ENCODE results near the gene BAAT.

The BAAT gene

GRCh38 chr9:101398930-101399642 is 14.3 kb upstream of the BAAT start:
- DNase-seq, result peak in 16 of 51 donors; percentile 8 to 71 (median 56)

- DNase-seq, result peak; percentile 62 to 100 (median 98)
Measured at GRCh38 chr9:101398068-101398929, 13.5 kb upstream of the BAAT start, which contains the start of the genes MRPL50 and ZNF189. Gene MRPL50, minus strand, starts transcription at chr9:101398618. Its CDS starts 26 bp downstream, at chr9:101398592. Gene ZNF189, plus strand, starts transcription at chr9:101398851. Its CDS starts 306 bp downstream, at chr9:101399157.

DNA sequence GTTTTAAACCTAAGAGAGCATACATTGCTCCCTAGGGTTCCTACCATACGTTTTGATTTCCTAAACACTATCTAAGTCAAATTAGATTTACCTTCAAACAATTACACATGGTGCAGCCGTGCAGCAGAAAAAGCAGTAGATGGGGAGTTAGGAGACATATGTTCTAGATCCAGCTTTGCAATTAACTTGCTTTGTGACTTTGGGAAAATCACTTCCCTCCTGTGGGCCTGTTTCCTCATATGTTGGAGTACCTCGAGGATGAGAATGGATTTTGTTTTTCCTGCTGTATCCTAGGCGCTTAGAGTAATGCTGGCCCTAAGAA is 12.9 kb upstream of the BAAT start:
- peak in 1 of 51 donors; percentile 21 for DNase-seq

DNA sequence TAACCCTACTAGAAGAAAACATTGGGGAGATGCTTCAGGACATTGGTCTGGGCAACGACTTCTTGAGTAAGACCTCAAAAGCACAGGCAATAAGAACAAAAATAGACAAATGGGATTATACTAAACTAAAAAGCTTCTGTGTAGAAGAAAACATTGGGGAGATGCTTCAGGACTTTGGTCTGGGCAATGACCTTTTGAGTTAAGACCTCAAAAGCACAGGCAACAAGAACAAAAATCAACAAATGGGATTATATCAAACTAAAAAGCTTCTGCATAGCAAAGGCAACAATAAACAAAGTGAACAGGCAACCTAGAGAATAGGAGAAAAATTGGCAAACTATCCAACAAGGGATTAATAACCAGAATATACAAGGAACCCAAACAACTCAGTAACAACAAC is 9.9 kb upstream of the BAAT start:
- DNase-seq, result no peak

- DNase-seq, result no peak
Measured at GRCh38 chr9:101393135-101393534, 8.3 kb upstream of the BAAT start.

DNA sequence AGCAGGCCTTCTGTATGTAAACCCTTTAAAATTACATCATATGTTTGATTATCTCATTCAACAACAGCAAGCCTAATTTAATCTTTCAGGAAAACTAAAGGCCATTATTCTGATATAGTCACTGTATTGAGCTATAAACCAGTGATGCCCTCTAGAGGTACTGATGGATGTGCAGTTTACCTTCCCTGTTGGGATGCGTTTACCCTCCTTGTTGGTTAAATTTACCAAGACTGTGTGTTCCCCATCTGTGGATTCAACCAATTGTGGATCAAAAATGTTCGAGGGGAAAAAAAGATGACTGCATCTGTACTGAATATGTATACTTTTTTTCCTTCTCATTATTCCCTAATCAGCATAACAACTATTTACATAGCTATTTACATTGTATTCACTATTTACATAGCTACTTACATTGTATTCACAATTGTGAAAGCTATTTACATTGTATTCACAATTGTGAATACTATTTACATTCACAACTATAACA is 3.7 kb upstream of the BAAT start:
- peak in 2 of 51 donors; percentile 4 to 42 for DNase-seq

GRCh38 chr9:101387871-101388506 is 3.2 kb upstream of the BAAT start:
- DNase-seq, result peak in 1 of 51 donors; percentile 65

GRCh38 chr9:101383361-101383760 is 1.4 kb downstream of the BAAT start:
- no peak for DNase-seq

GRCh38 chr9:101381833-101382342 is 2.9 kb downstream of the BAAT start:
- DNase-seq, result no peak

DNA sequence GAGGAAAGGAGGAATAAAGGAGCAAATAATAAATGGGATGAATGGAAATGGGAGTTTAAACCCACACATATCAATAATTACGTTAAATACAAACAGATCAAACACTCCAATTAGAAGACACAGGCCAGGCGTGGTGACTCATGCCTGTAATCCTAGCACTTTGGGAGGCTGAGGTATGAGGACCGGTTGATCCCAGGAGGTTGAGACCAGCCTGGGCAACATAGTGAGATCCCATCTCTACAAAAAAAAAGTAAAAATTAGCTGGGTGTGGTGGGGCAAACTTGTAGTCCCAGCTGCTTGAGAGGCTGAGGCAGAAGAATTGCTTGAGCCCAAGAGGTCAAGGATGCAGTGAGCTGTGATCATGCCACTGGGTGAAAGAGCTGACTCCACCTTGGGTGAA is 3.7 kb downstream of the BAAT start:
- DNase-seq, result no peak

DNA sequence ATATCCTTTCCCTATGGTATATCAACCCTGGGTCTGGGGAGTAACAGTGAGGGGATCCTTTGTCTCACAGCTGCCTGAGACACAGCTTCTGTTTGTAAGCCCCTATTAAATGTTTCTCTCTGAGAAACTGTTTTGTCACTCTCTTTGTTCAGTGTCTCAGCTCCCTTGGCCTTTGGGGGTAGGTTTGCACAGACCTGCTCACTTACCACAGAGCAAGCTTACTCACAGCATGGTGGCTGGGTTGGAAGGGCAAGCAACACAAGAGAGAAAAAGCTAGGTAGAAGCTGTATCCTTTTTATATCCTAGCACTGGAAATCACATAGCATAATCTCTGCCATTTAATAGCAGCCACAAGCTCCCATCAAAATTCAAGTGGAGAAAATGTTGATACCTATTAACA is 4.5 kb downstream of the BAAT start:
- no peak for DNase-seq

- peak in 1 of 51 donors; percentile 66 for DNase-seq
Measured at GRCh38 chr9:101376111-101376848, 8.5 kb downstream of the BAAT start.

- no peak for DNase-seq
Measured at GRCh38 chr9:101375546-101375945, 9.3 kb downstream of the BAAT start.

- no peak for DNase-seq
Measured at GRCh38 chr9:101372327-101373118, 12.3 kb downstream of the BAAT start.

- no peak for DNase-seq
Measured at GRCh38 chr9:101371813-101372212, 13.0 kb downstream of the BAAT start.

DNA sequence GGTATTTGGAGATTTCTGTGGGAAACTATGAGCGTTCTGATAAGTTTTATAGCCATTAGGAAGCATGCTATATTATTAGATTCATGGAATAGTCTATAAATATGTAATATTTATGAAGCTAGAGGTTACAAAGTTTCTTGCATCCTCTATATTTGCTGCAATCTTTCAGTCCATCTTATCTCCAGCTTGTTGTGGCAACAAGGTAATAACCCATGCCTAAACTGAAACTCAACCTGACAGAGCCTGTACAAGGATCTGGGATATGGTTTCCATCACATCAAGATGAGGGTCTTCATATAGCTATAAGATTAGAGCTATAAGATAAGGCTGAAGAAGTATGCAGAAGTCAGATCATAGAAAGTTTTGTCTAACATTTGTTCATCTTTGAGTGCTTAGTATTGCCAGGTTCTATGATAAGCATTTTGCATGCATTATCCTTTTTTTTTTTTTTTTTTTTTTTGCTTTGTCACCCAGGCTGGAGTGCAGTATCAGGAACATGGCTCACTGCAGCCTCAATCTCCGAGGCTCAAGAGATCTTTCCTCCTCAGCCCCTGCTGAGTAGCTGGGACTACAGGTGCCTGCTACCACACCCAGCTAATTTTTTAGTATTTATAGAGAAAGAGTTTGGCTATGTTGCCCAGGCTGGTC is 14.8 kb downstream of the BAAT start:
- no peak for DNase-seq

DNA sequence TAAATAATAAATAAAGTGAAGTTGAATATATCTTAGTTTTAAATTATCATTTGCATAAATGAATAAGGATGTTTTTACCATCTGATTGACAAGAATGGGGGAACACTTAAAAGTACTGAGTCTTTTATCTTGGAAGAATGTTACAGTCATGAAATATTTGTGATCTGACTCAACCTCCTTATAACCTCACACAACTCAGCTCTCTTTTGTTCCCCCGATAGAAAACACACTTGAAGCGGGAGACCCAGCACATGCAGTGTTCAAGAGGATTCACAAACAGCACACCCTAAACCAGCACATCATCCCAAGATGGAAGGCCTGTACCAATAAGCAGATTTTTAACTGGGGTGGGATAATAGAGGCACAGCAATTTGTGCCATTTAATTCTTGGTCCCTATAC is 15.5 kb downstream of the BAAT start:
- DNase-seq, result no peak

DNA sequence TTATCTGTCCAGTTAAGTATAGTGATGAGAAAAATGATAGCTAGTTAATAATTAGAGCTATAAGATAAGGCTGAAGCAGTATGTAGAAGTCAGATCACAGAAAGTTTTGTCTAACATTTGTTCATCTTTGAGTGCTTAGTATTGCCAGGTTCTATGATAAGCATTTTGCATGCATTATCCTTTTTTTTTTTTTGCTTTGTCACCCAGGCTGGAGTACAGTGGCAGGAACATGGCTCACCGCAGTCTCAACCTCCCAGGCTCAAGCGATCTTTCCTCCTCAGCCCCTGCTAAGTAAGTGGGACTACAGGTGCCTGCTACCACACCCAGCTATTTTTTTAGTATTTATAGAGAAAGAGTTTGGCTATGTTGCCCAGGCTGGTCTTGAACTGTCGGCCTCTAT is 17.5 kb downstream of the BAAT start:
- no peak for DNase-seq

GRCh38 chr9:101366038-101366756 is 18.6 kb downstream of the BAAT start:
- no peak for DNase-seq

All from hypothalamus (tissue), 51 donors.